Astrocyte (in vitro differentiated cells and primary cell): ENCODE results near the gene GFER. TPM values are rescaled to one million over a fixed set of nuclear protein-coding genes. Genes with fewer than 3 reads are reported as not detected.
"Not testable (repeated sequence)": the region's sequence is repeated elsewhere in the genome, so short reads cannot be mapped to it uniquely, and the experiment has no call there.

Experiments
- DNase-seq: peaks from one replicate; pipeline ENCODE4 v3.0.0-alpha.2; 2010; ENCODE audit warnings: low read depth
- FAIRE-seq: peaks from 2 replicates; lab custom pipeline; 2011; peaks lifted over from hg19 to GRCh38; lab: Jason Lieb, UNC
- H2AFZ ChIP-seq: 2 replicates; pipeline ENCODE4 v1.6.0; 2012; ENCODE audit warnings: low read depth, low read length, inconsistent platforms
- H3K27ac ChIP-seq: 2 replicates; pipeline ENCODE4 v1.5.1; 2011; ENCODE audit warnings: low read depth, low read length, inconsistent platforms
- H3K27me3 ChIP-seq: 2 replicates; pipeline ENCODE4 v1.6.0; 2011; ENCODE audit warnings: low read length, inconsistent platforms; ENCODE audit not compliant: insufficient read depth
- H3K36me3 ChIP-seq: 2 replicates; pipeline ENCODE4 v1.5.1; 2011; ENCODE audit warnings: low read length, inconsistent platforms; ENCODE audit not compliant: insufficient read depth
- H3K4me1 ChIP-seq: 2 replicates; pipeline ENCODE4 v1.5.1; 2011; ENCODE audit warnings: low read length, inconsistent platforms; ENCODE audit not compliant: insufficient read depth
- H3K4me2 ChIP-seq: 2 replicates; pipeline ENCODE4 v1.6.0; 2012; ENCODE audit warnings: low read length, inconsistent platforms
- H3K4me3 ChIP-seq: 2 replicates; pipeline ENCODE4 v1.5.1; 2011; ENCODE audit warnings: low read depth, mild to moderate bottlenecking, low read length, inconsistent platforms; ENCODE audit not compliant: insufficient read depth
- H3K79me2 ChIP-seq: 2 replicates; pipeline ENCODE4 v1.6.0; 2012; ENCODE audit warnings: mild to moderate bottlenecking, low read length, inconsistent platforms; ENCODE audit not compliant: insufficient read depth
- H3K9ac ChIP-seq: 2 replicates; pipeline ENCODE4 v1.6.0; 2012; ENCODE audit warnings: mild to moderate bottlenecking, low read length, inconsistent platforms
- H3K9me3 ChIP-seq: 2 replicates; pipeline ENCODE4 v1.5.1; 2012; ENCODE audit warnings: low read depth, mild to moderate bottlenecking, low read length, inconsistent platforms; ENCODE audit not compliant: insufficient read depth
- H4K20me1 ChIP-seq: 2 replicates; pipeline ENCODE4 v1.6.0; 2012; ENCODE audit warnings: low read length, inconsistent platforms; ENCODE audit not compliant: insufficient read depth
- H3K27ac Mint-ChIP-seq: one replicate; pipeline ENCODE4 v1.8.0; 2021; ENCODE audit warnings: mild to moderate bottlenecking, mixed read lengths; ENCODE audit not compliant: unreplicated experiment
- H3K27me3 Mint-ChIP-seq: one replicate; pipeline ENCODE4 v1.8.0; 2021; ENCODE audit warnings: low read depth, mixed read lengths; ENCODE audit not compliant: unreplicated experiment
- H3K36me3 Mint-ChIP-seq: one replicate; pipeline ENCODE4 v1.8.0; 2021; ENCODE audit warnings: low read depth, mixed read lengths; ENCODE audit not compliant: unreplicated experiment
- H3K4me1 Mint-ChIP-seq: one replicate; pipeline ENCODE4 v1.8.0; 2021; ENCODE audit warnings: low read depth, mixed read lengths; ENCODE audit not compliant: unreplicated experiment
- H3K4me3 Mint-ChIP-seq: one replicate; pipeline ENCODE4 v1.8.0; 2021; ENCODE audit warnings: mild to moderate bottlenecking, moderate library complexity, mixed read lengths; ENCODE audit not compliant: unreplicated experiment
- H3K9me3 Mint-ChIP-seq: one replicate; pipeline ENCODE4 v1.8.0; 2021; ENCODE audit warnings: mild to moderate bottlenecking, mixed read lengths; ENCODE audit not compliant: unreplicated experiment
- CTCF ChIP-seq: IDR thresholded peaks from 2 replicates; pipeline ENCODE4 v1.5.1; 2011; ENCODE audit warnings: low read depth, mild to moderate bottlenecking, inconsistent platforms, low read length, moderate library complexity; ENCODE audit not compliant: insufficient read depth
- EZH2 ChIP-seq: IDR thresholded peaks from 2 replicates; pipeline ENCODE4 v1.6.1; 2012; ENCODE audit warnings: mild to moderate bottlenecking, low read length, inconsistent platforms; ENCODE audit not compliant: insufficient read depth
- total RNA-seq: library from RNA; stranded (reverse); gene quantifications from 2 replicates; pipeline ENCODE4 v1.2.1, GENCODE V29; 2021

GFER gene
- total RNA-seq, 1 donor from 2014 or later, result 30.4 TPM

- not testable (repeated sequence) for H3K9me3 ChIP-seq, H3K27me3 ChIP-seq, H3K4me2 ChIP-seq, H3K36me3 Mint-ChIP-seq, FAIRE-seq, H3K27me3 Mint-ChIP-seq, H3K27ac ChIP-seq, H3K36me3 ChIP-seq, H2AFZ ChIP-seq, H3K9me3 Mint-ChIP-seq, DNase-seq, H3K9ac ChIP-seq, H3K27ac Mint-ChIP-seq, H3K4me3 Mint-ChIP-seq, H3K4me3 ChIP-seq
- peaks cover 22% of the 10 kb centered on the region for H3K4me1 ChIP-seq
- peaks cover 37% of the 10 kb centered on the region for H3K79me2 ChIP-seq
- peaks cover 29% of the 10 kb centered on the region for H4K20me1 ChIP-seq
- H3K4me1 Mint-ChIP-seq, result peaks cover 14% of the 10 kb centered on the region
These were observed 25.9 kb upstream of the GFER start for GRCh38 chr16:1958143-1958491.

DNA sequence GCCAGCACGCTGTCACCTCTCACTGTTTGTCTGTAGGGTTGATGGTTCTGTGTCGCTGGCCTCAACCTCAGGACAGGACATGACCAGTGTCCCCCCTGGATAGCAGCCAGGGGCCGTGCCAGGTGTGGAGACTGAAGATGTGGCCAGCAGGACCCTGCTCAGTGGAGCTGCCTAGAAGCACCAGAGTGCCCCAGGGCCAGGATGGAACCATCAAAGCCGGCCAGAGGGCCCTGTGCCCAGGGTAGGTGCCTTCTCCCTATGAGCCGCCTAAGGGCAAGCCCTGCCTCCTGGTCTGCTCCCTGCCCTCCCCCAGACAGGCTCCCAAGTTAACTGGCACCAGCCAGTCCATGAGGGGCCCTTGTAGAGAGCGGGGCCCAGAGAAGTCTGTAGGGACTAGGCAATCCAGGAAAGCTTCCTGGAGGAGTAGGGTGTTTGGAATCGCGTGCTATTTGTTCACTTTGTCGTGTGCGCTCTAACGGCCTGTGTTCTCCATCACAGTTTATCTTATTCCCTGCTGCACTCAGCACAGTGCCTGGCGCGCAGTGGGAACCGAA is 25.2 kb upstream of the GFER start:
- Mint-ChIP-seq H3K36me3 (peaks cover 15% of the 10 kb centered on the region), H3K27ac (no peak overlapping the region), H3K4me1 (peaks cover 16% of the 10 kb centered on the region), H3K9me3 (no peaks in the 10 kb centered on the region), H3K4me3 (peak overlapping the region; percentile 75), H3K27me3 (peaks cover 4% of the 10 kb centered on the region)
- H3K4me2 ChIP-seq, result peak overlapping the region; percentile 95
- H3K4me1 ChIP-seq, result peaks cover 28% of the 10 kb centered on the region
- TF ChIP-seq CTCF, result no peak
- no peak for TF ChIP-seq EZH2
- H3K4me3 ChIP-seq, result peak overlapping the region; percentile 91
- H2AFZ ChIP-seq, result peak overlapping the region; percentile 74
- H3K27me3 ChIP-seq, result no peaks in the 10 kb centered on the region
- H3K36me3 ChIP-seq, result peaks cover 7% of the 10 kb centered on the region
- H4K20me1 ChIP-seq, result peaks cover 36% of the 10 kb centered on the region
- H3K27ac ChIP-seq, result no peak overlapping the region
- peak overlapping the region; percentile 94 for H3K9ac ChIP-seq
- H3K9me3 ChIP-seq, result no peaks in the 10 kb centered on the region
- peaks cover 44% of the 10 kb centered on the region for H3K79me2 ChIP-seq
- FAIRE-seq, result no peak
- no peak for DNase-seq

- Histone ChIP-seq H3K4me3 (peak within 1 kb of the TSS; percentile 91), H3K9me3 (no peaks in the 10 kb centered on the region), H3K9ac (peak within 1 kb of the TSS; percentile 94), H4K20me1 (peaks cover 42% of the 10 kb centered on the region), H3K27ac (peak within 1 kb of the TSS; percentile 70), H3K79me2 (peaks cover 50% of the 10 kb centered on the region), H2AFZ (peak within 1 kb of the TSS; percentile 74), H3K36me3 (peaks cover 9% of the 10 kb centered on the region), H3K4me2 (peak within 1 kb of the TSS; percentile 95), H3K27me3 (no peaks in the 10 kb centered on the region), H3K4me1 (peaks cover 29% of the 10 kb centered on the region)
- DNase-seq, result peak; percentile 70
- Mint-ChIP-seq H3K4me1 (peaks cover 16% of the 10 kb centered on the region), H3K9me3 (no peaks in the 10 kb centered on the region), H3K27ac (peak within 1 kb of the TSS; percentile 88), H3K27me3 (peaks cover 4% of the 10 kb centered on the region), H3K36me3 (peaks cover 18% of the 10 kb centered on the region), H3K4me3 (peak within 1 kb of the TSS; percentile 95)
- no peak for FAIRE-seq
- no peak for TF ChIP-seq EZH2
- TF ChIP-seq CTCF, result peak; percentile 54
These were observed 24.5 kb upstream of the GFER start, which contains the start of gene NDUFB10 for GRCh38 chr16:1959269-1960039. Gene NDUFB10 (plus strand): TSS chr16:1959538. CDS start chr16:1959625, 87 bp downstream.
